GM12865 (cell line): ENCODE measurements around the gene WNT1.
A peak's percentile ranks its signal among the peaks of the same experiment; 100 is the strongest.

Experiments used
- DNase-seq: peaks from one replicate; pipeline ENCODE4 v3.0.0; 2010; ENCODE audit warnings: low read depth
- H3K4me3 ChIP-seq: 2 replicates; pipeline ENCODE4 v1.5.1; 2011; ENCODE audit warnings: mild to moderate bottlenecking, low read depth, low read length, control low read depth
- TF ChIP-seq, protein P1 (sequence below): IDR thresholded peaks from 2 replicates; pipeline ENCODE4 v1.5.1; 2011; ENCODE audit warnings: low read length, control low read depth, low read depth, inconsistent platforms; ENCODE audit not compliant: insufficient read depth; ENCODE audit errors: missing control alignments

The WNT1 gene

DNA sequence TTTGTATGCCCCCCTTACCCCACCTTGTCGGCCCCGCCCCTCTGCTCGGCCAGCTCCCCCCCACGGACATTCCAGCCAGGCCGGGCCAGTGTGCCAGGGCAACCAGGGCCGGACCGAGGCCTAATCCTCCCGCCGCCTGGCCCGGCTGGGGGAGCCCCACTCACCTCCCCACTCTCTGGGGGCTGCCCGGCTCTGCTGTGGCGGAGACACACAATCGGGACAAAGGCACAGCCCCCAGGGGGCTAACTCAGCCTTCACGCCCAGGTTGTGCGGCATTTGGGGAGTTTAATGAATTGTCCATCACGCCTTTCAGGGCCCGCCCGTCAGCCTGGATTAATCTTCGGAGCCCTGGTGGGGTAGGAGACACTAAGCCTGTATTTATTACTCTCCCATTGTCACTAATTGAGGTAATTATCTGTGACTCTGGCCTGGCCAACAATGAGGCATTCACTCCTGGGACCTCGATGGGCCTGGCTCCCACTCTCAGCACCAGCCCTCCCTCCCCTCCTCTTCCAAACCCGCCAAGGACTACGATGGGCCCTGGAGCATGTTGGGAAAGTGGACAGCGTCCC, 8.7 kb downstream of the WNT1 start:
- DNase-seq, result no peak
- TF ChIP-seq, protein P1, sequence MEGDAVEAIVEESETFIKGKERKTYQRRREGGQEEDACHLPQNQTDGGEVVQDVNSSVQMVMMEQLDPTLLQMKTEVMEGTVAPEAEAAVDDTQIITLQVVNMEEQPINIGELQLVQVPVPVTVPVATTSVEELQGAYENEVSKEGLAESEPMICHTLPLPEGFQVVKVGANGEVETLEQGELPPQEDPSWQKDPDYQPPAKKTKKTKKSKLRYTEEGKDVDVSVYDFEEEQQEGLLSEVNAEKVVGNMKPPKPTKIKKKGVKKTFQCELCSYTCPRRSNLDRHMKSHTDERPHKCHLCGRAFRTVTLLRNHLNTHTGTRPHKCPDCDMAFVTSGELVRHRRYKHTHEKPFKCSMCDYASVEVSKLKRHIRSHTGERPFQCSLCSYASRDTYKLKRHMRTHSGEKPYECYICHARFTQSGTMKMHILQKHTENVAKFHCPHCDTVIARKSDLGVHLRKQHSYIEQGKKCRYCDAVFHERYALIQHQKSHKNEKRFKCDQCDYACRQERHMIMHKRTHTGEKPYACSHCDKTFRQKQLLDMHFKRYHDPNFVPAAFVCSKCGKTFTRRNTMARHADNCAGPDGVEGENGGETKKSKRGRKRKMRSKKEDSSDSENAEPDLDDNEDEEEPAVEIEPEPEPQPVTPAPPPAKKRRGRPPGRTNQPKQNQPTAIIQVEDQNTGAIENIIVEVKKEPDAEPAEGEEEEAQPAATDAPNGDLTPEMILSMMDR, result no peak

DNA sequence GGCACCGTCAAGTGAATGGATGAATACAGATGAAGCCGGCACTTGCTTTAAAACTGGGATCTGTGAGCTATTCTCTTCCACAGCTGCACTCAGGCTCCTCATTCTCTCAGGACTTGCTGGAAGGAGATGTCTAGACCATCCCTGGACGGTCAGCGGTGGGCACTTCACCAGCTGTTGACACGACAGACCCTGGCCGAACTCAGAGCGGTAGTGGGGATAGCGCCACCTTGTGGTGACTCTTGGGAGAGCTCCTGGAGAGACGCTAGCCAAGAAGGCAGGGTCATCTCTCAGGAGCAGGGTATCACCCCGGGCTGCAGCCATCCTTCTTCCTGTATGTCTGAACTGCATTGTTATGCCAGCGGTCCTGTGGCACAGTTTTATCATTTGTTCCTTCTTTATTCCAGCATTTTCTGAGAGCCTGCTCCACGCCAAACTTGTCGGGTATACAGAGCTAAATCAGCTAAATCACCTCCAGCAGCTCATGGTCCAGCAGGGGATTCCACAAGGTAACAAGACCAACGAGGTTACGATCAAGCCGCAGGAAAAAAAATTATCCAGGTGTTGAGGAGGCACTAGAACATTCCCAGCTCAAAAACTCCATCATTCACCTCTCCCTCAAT, 10.0 kb downstream of the WNT1 start:
- TF ChIP-seq, protein P1, result peak; percentile 90
- peak; percentile 69 for DNase-seq
- H3K4me3 ChIP-seq, result no peak overlapping the region

More for the DNA sequence above, 8.7 kb downstream of the WNT1 start:
- no peak overlapping the region for H3K4me3 ChIP-seq

DNA sequence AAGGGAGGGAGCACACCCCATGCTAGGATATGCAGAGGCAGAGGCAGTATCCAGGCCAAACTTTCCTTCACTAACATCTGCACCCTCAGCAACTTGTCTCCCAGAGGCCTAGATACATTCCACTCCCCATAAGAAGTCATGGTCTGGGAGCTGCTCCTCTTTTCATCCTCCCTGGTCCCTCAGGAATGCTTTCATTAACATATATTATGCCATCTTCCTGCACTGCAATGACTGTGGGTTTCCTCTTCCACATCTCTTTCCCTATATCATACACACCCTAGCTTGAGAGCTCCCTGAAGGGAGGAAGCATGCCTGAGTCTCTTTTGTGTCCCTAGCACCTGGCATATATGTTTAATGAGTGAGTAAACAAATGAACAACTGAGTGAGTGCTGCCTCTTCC, 12.4 kb downstream of the WNT1 start:
- DNase-seq, result no peak
- no peak overlapping the region for H3K4me3 ChIP-seq
- TF ChIP-seq, protein P1, result no peak

GRCh38 chr12:48991247-48992050, 13.3 kb downstream of the WNT1 start:
- DNase-seq, result no peak
- H3K4me3 ChIP-seq, result no peak overlapping the region
- TF ChIP-seq, protein P1, result no peak

DNA sequence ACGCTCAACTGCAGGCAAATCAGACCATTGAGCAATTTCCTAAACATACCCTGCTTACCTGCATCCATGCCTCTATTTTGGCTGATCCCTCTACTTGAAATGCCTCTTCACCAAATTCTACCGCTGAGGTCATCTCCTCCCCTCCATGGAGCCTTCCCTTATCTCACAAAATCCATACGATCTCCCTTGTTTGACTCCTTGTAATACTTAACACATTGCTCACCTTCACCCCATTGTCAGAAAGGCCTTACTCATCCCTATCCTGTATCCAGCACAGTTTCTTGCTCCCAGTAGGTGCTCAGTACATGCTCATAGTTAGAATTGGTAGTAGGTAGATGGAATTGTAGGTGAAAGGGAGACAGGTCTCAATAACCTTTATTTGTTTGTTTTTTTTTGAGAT, 15.7 kb downstream of the WNT1 start:
- DNase-seq, result no peak
- H3K4me3 ChIP-seq, result no peak overlapping the region
- TF ChIP-seq, protein P1, result no peak

DNA sequence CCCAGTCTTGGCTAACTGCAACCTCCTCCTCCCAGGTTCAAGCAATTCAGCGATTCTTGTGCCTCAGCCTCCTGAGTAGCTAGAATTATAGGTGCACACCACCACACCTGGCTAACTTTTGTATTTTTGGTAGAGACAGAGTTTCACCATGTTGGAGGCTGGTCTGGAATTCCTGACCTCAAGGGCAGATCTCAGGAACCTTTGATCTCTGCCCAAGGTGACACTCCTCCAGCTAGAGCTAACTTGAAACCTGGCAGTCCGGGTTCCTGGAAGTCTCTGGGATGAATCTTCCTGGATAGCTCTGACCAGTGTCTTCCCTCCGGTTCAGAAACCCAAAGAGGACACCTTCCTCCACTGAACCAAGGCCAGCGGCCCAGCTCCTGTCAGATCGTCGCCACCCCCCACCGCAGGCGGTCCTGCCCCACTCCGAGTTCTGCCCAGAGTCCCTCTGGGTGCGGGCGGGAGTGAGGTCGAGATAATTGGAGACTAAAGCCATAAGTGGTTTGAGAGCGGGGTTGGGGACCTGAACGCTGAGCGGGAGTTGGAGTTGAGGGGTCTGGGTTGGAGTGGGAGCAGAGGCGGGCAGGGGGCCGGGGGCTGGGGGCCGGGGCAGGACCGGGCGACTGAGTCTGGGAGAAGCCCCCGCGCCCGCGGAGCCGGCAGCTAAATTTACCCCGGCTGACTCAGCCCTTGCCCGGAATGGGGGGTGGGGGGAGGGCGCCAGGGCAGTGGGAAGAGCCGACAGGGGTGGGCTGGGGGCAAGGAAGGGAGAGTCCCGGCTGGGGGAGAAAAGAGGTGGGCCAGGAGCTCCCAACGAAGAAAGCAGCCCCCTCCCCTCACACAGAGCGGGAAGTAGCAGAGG, 16.3 kb downstream of the WNT1 start:
- no peak for DNase-seq
- no peak overlapping the region for H3K4me3 ChIP-seq
- TF ChIP-seq, protein P1, result no peak
